Measurements from ENCODE around the gene WDR93.

Gene WDR93

GRCh38 chr15:89749054-89749453, 58.4 kb downstream of the WDR93 start:
- no peak for DNase-seq (ENCODE audit: low spot score)

- no peak for DNase-seq (ENCODE audit: low spot score)
These were observed 58.9 kb downstream of the WDR93 start for GRCh38 chr15:89749526-89749925.

- no peak for DNase-seq (ENCODE audit: low spot score)
These were observed 59.4 kb downstream of the WDR93 start for GRCh38 chr15:89749951-89750559.

GRCh38 chr15:89750560-89751542, 60.2 kb downstream of the WDR93 start, which contains the start of gene MESP1:
Gene MESP1 (minus strand): TSS chr15:89751249. CDS start chr15:89751231, 18 bp downstream.
- peak; percentile 99 for DNase-seq (ENCODE audit: low spot score)

DNA sequence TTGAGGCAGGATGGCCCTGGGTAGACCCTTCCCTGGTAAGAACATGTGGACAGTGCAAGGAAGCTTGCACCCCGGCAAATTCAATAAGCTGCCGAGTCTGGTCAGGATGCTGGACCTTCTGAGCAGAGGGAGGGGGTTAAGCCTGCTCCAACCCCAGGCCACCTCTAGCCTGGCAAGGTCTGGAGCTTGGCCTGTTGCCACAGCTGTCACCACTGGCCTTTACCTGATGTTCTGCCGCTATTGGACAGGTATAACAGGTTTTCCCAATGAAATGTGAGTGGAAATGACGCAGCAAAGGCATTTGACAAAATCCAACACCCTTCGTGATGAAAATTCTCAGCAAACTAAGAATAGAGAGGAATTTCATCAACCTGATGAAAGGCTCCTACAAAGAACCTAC, 61.1 kb downstream of the WDR93 start:
- DNase-seq (ENCODE audit: low spot score), result no peak

DNA sequence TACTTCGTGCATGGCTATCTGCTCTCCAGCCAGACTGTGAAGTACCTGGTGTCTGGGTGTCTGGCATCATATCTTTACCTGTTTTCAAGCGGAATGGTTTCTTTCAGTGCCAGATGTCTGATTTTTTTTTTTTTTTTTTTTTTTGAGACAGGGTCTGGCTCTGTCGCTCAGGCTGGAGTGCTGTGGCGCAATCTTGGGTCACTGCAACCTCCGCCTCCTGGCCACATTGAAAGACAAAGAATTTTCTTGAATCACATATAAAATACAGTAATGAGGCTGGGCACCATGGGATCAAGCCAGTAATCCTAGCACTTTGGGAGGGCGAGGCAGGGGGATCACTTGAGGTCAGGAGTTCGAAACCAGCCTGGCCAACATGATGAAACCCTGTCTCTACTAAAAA, 63.2 kb downstream of the WDR93 start:
- DNase-seq (ENCODE audit: low spot score), result no peak

GRCh38 chr15:89754361-89755154, 63.9 kb downstream of the WDR93 start:
- no peak for DNase-seq (ENCODE audit: low spot score)

DNA sequence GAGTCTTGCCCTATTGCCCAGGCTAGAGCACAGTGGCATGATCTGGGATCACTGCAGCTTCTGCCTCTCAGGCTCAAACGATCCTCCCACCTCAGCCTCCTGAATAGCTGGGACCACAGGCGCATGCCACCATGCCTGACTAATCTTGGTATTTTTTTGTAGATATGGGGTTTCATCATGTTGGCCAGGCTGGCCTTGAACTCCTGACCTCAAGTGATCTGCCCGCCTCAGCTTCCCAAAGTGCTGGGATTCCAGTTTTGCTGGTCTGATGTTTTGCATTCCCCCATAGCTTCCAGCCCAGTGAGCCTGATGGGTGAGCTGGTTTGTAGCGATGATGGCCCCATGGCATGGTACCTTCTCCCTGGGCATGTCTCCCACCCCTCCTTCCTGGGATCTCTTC, 65.1 kb downstream of the WDR93 start:
- no peak for DNase-seq (ENCODE audit: low spot score)

- DNase-seq (ENCODE audit: low spot score), result no peak
These were observed 66.3 kb downstream of the WDR93 start for GRCh38 chr15:89756897-89757296.

GRCh38 chr15:89758283-89758682, 67.7 kb downstream of the WDR93 start:
- no peak for DNase-seq (ENCODE audit: low spot score)

DNA sequence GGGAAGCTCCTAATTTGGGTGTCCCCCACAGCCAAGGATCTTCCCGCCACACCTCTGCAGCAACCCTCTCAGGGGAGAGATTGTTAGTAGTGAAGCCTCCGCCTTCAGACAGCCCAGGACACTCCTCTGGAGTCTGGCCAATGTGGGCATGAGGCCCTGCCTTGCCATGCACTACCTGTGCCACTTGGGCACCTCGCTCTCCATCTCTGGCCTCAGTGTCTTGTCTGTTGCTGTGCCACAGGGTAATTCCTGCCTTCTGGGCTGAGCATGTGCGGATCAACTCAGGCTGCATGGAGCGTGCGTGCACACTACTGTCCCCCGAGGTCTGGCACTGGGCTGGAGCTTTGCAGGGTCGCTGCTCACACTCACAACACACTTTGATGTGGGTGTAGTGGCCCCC, 68.4 kb downstream of the WDR93 start:
- no peak for DNase-seq (ENCODE audit: low spot score)

- DNase-seq (ENCODE audit: low spot score), result no peak
These were observed 69.2 kb downstream of the WDR93 start for GRCh38 chr15:89759835-89760234.

DNA sequence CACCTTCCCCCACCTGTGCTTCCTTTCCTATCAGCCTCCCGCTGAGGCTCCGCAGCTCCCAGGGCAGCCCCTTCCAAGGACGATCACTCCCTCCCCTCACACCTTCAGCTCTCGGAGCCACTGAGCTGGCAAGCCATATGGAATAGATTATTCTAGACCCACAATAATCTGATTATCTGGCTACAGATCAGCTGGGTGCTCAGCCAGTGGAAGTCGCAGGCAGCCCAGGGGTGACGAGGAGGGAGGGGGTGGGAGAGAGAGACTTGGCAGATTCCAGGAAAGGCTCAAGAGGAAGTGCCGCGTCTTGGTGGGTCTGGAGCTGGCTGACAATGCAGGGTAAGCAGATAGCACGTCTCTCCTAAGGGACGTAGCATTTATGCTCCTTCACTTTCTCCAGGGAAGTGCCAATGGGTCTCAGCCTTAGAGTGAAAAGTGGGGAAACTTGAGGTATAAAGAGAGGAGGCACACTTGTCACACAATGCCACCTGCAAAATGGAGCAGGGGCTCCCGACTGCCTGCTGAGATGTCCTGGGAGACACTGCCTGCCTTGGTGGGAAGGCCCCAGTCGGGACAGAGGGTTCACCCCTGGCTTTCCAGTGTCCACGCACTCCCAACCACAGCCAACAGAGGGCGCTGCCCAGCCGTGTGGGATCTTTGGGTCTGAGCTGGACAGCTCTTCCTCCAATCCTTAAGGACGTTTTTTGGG, 69.8 kb downstream of the WDR93 start:
- peak; percentile 85 for DNase-seq (ENCODE audit: low spot score)

GRCh38 chr15:89761009-89761831, 70.6 kb downstream of the WDR93 start:
- DNase-seq (ENCODE audit: low spot score), result no peak

GRCh38 chr15:89761929-89762328, 71.3 kb downstream of the WDR93 start:
- no peak for DNase-seq (ENCODE audit: low spot score)

- DNase-seq (ENCODE audit: low spot score), result no peak
These were observed 75.1 kb downstream of the WDR93 start for GRCh38 chr15:89765694-89766093.

DNA sequence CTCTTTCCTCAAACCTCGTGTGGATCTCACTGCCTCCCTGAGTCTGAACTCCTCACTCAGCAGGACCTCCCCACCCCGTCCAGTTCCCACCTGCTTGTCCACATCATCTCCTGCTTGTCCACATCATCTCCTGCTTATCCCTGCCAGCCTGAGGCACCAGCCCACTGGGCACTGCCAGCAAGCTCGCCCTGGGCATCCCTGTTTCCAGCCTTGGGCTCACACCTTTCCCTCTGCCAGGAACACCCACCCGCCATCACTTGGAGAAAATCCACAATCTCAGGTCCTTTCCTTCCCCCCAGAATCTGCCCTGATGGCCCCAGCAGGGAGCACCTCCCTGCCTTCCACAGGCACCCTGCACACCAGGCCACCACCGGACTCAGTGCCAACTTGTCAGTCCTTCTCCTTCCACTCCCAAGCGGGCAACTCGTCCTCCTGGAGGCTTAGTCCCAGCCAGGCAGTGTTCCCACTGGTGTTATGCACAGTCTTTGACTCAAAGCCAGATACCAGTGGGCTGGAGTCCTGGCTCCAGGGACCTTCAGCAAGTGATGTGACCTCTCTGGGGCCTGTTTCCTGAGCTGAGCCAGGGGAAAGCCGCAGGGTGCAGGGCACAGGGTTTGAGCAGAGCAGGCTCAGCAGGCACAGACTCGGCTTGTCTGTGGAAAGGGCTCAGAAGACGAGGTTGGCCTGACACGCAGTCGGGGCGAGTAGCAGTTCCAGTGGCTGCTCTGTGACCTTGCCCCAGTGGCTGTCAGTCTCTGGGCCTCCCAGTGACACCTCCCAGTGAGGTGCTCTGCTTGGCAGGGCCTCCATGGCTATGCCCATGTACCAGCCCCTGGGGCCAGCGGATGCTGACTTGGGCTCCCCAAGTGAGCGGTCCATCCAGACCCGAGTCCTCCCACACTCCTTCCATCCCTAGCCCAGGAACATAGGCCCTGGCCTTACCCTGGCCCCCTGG, 76.0 kb downstream of the WDR93 start:
- DNase-seq (ENCODE audit: low spot score), result no peak

DNA sequence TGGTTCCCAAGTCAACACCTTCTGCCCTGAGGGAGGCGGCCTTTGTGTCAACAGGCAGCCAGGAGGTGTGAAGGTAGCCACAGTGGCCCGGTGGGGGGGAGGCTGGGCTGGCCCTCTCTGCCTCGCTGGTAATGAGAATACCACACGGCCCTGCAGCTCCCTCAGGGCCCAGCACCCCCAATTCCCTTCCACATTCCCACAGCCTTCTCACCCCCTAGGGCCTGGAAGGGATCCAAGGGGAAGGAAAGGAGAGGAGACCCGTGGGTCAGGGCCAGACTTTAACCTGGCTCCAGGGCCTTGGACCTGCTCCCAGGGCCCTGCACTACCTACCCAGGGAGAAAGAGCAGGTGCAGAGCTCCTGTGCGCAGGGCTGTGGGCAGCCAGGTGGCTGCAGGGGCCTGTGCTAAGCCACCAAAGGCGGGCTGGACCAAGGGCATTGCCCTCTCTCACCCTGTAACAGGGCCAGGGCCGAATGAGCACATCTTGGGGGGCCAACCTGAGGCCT, 76.9 kb downstream of the WDR93 start:
- DNase-seq (ENCODE audit: low spot score), result no peak

- DNase-seq (ENCODE audit: low spot score), result peak; percentile 64
These were observed 77.5 kb downstream of the WDR93 start for GRCh38 chr15:89768071-89768500.

Data from AG08396 (cell line).